Measurements from ENCODE around the gene METTL14.

METTL14 gene

GRCh38 chr4:118732591-118733330 is 47.6 kb downstream of the METTL14 start:
- Histone ChIP-seq H2AFZ (ENCODE audit: low read depth, low read length) (no peak overlapping the region), H3K36me3 (ENCODE audit: control insufficient read depth in 1 of 2, insufficient read depth in 2 of 2, low read depth in 1 of 2, low read length in 2 of 2) (peaks cover 18 to 96% of the 10 kb centered on the region in 2 experiments), H3K9ac (ENCODE audit: low read length) (peak overlapping the region; percentile 58), H2BK12ac (ENCODE audit: low read length in 2 of 2) (no peak overlapping the region), H2BK15ac (ENCODE audit: low read depth, poor library complexity, severe bottlenecking) (no peak overlapping the region), H3K23ac (ENCODE audit: low read length in 2 of 2) (no peak overlapping the region), H3K79me1 (replicated peaks; ENCODE audit: low read length, poor library complexity, severe bottlenecking) (peaks cover 17% of the 10 kb centered on the region), H3K4ac (ENCODE audit: low read depth in 1 of 2, low read length in 2 of 2) (no peak overlapping the region), H3K27me3 (ENCODE audit: control insufficient read depth in 1 of 2, insufficient read depth in 1 of 2, low read length in 2 of 2) (no peaks in the 10 kb centered on the region), H3K4me2 (ENCODE audit: low read length, poor library complexity, severe bottlenecking) (no peak overlapping the region), H3K4me1 (ENCODE audit: control insufficient read depth, insufficient read depth, low read depth, low read length) (no peaks in the 10 kb centered on the region), H3K14ac (ENCODE audit: low read length in 2 of 2) (no peak overlapping the region), H2AK5ac (ENCODE audit: low read length, severe bottlenecking) (no peak overlapping the region), H3K27ac (ENCODE audit: low read length, poor library complexity, severe bottlenecking) (peak overlapping the region; percentile 4), H3K18ac (ENCODE audit: low read depth in 1 of 2, low read length in 2 of 2) (no peak overlapping the region), H2BK5ac (ENCODE audit: low read depth, low read length, poor library complexity, severe bottlenecking) (no peak overlapping the region), H4K91ac (ENCODE audit: low read length) (no peak overlapping the region), H2BK120ac (ENCODE audit: low read depth, low read length) (no peak overlapping the region), H3K9me3 (ENCODE audit: control insufficient read depth, low read length) (no peaks in the 10 kb centered on the region), H3K4me3 (ENCODE audit: insufficient read depth in 1 of 2, low read depth in 1 of 2, low read length in 2 of 2) (no peak overlapping the region), H4K8ac (ENCODE audit: low read length) (no peak overlapping the region)
- peak; percentile 47 for DNase-seq
- WGBS = 47% methylated on average over 3 of the region's 3 CpGs

GRCh38 chr4:118734491-118735205 is 49.5 kb downstream of the METTL14 start:
- H2AK5ac ChIP-seq (ENCODE audit: low read length, severe bottlenecking) = no peak overlapping the region
- H3K23ac ChIP-seq (ENCODE audit: low read length in 2 of 2) = no peak overlapping the region

GRCh38 chr4:118736900-118737299 is 51.7 kb downstream of the METTL14 start:
- DNase-seq = no peak
- no peak overlapping the region for H4K91ac ChIP-seq (ENCODE audit: low read length)
- no peak overlapping the region for H3K27ac ChIP-seq (ENCODE audit: low read length, poor library complexity, severe bottlenecking)
- H2AK5ac ChIP-seq (ENCODE audit: low read length, severe bottlenecking) = no peak overlapping the region
- H3K4me2 ChIP-seq (ENCODE audit: low read length, poor library complexity, severe bottlenecking) = no peak overlapping the region
- H2BK5ac ChIP-seq (ENCODE audit: low read depth, low read length, poor library complexity, severe bottlenecking) = no peak overlapping the region
- no peaks in the 10 kb centered on the region for H3K9me3 ChIP-seq (ENCODE audit: control insufficient read depth, low read length)
- H3K4ac ChIP-seq (ENCODE audit: low read depth in 1 of 2, low read length in 2 of 2) = no peak overlapping the region
- H2BK120ac ChIP-seq (ENCODE audit: low read depth, low read length) = no peak overlapping the region
- no peak overlapping the region for H3K18ac ChIP-seq (ENCODE audit: low read depth in 1 of 2, low read length in 2 of 2)
- no peaks in the 10 kb centered on the region for H3K4me1 ChIP-seq (ENCODE audit: control insufficient read depth, insufficient read depth, low read depth, low read length)
- H3K23ac ChIP-seq (ENCODE audit: low read length in 2 of 2) = no peak overlapping the region
- H4K8ac ChIP-seq (ENCODE audit: low read length) = no peak overlapping the region
- H3K79me1 ChIP-seq (replicated peaks; ENCODE audit: low read length, poor library complexity, severe bottlenecking) = peaks cover 18% of the 10 kb centered on the region
- no peak overlapping the region for H2BK15ac ChIP-seq (ENCODE audit: low read depth, poor library complexity, severe bottlenecking)
- no peak overlapping the region for H3K4me3 ChIP-seq (ENCODE audit: insufficient read depth in 1 of 2, low read depth in 1 of 2, low read length in 2 of 2)
- peaks cover 21 to 92% of the 10 kb centered on the region in 2 experiments for H3K36me3 ChIP-seq (ENCODE audit: control insufficient read depth in 1 of 2, insufficient read depth in 2 of 2, low read depth in 1 of 2, low read length in 2 of 2)
- no peak overlapping the region for H3K14ac ChIP-seq (ENCODE audit: low read length in 2 of 2)
- H3K9ac ChIP-seq (ENCODE audit: low read length) = no peak overlapping the region
- no peaks in the 10 kb centered on the region for H3K27me3 ChIP-seq (ENCODE audit: control insufficient read depth in 1 of 2, insufficient read depth in 1 of 2, low read length in 2 of 2)
- H2AFZ ChIP-seq (ENCODE audit: low read depth, low read length) = no peak overlapping the region
- no peak overlapping the region for H2BK12ac ChIP-seq (ENCODE audit: low read length in 2 of 2)

More at GRCh38 chr4:118734491-118735205, 49.5 kb downstream of the METTL14 start:
- Histone ChIP-seq H2AFZ (ENCODE audit: low read depth, low read length) (no peak overlapping the region), H3K4me2 (ENCODE audit: low read length, poor library complexity, severe bottlenecking) (no peak overlapping the region), H3K4me1 (ENCODE audit: control insufficient read depth, insufficient read depth, low read depth, low read length) (no peaks in the 10 kb centered on the region), H2BK15ac (ENCODE audit: low read depth, poor library complexity, severe bottlenecking) (no peak overlapping the region), H2BK12ac (ENCODE audit: low read length in 2 of 2) (no peak overlapping the region), H2BK120ac (ENCODE audit: low read depth, low read length) (no peak overlapping the region), H3K9me3 (ENCODE audit: control insufficient read depth, low read length) (no peaks in the 10 kb centered on the region), H3K27ac (ENCODE audit: low read length, poor library complexity, severe bottlenecking) (no peak overlapping the region), H4K8ac (ENCODE audit: low read length) (no peak overlapping the region), H3K9ac (ENCODE audit: low read length) (peak overlapping the region; percentile 34), H3K4me3 (ENCODE audit: insufficient read depth in 1 of 2, low read depth in 1 of 2, low read length in 2 of 2) (no peak overlapping the region), H3K79me1 (replicated peaks; ENCODE audit: low read length, poor library complexity, severe bottlenecking) (peaks cover 20% of the 10 kb centered on the region), H3K27me3 (ENCODE audit: control insufficient read depth in 1 of 2, insufficient read depth in 1 of 2, low read length in 2 of 2) (no peaks in the 10 kb centered on the region), H3K36me3 (ENCODE audit: control insufficient read depth in 1 of 2, insufficient read depth in 2 of 2, low read depth in 1 of 2, low read length in 2 of 2) (peaks cover 18 to 96% of the 10 kb centered on the region in 2 experiments), H3K18ac (ENCODE audit: low read depth in 1 of 2, low read length in 2 of 2) (no peak overlapping the region), H3K14ac (ENCODE audit: low read length in 2 of 2) (no peak overlapping the region), H2BK5ac (ENCODE audit: low read depth, low read length, poor library complexity, severe bottlenecking) (no peak overlapping the region), H3K4ac (ENCODE audit: low read depth in 1 of 2, low read length in 2 of 2) (no peak overlapping the region), H4K91ac (ENCODE audit: low read length) (no peak overlapping the region)
- WGBS = 100% methylated on average over 3 of the region's 7 CpGs
- DNase-seq = no peak

- H3K79me1 ChIP-seq (replicated peaks; ENCODE audit: low read length, poor library complexity, severe bottlenecking) = peaks cover 17% of the 10 kb centered on the region
- no peak overlapping the region for H3K23ac ChIP-seq (ENCODE audit: low read length in 2 of 2)
- H2BK120ac ChIP-seq (ENCODE audit: low read depth, low read length) = no peak overlapping the region
- H3K4me2 ChIP-seq (ENCODE audit: low read length, poor library complexity, severe bottlenecking) = no peak overlapping the region
- H4K8ac ChIP-seq (ENCODE audit: low read length) = no peak overlapping the region
- H3K36me3 ChIP-seq (ENCODE audit: control insufficient read depth in 1 of 2, insufficient read depth in 2 of 2, low read depth in 1 of 2, low read length in 2 of 2) = peaks cover 18 to 91% of the 10 kb centered on the region in 2 experiments
- H2BK5ac ChIP-seq (ENCODE audit: low read depth, low read length, poor library complexity, severe bottlenecking) = no peak overlapping the region
- no peak overlapping the region for H3K4ac ChIP-seq (ENCODE audit: low read depth in 1 of 2, low read length in 2 of 2)
- no peaks in the 10 kb centered on the region for H3K27me3 ChIP-seq (ENCODE audit: control insufficient read depth in 1 of 2, insufficient read depth in 1 of 2, low read length in 2 of 2)
- 96% methylated on average over 3 of the region's 3 CpGs for WGBS
- no peak overlapping the region for H2AK5ac ChIP-seq (ENCODE audit: low read length, severe bottlenecking)
- H4K91ac ChIP-seq (ENCODE audit: low read length) = no peak overlapping the region
- peaks cover 3% of the 10 kb centered on the region for H3K4me1 ChIP-seq (ENCODE audit: control insufficient read depth, insufficient read depth, low read depth, low read length)
- H3K27ac ChIP-seq (ENCODE audit: low read length, poor library complexity, severe bottlenecking) = no peak overlapping the region
- H3K18ac ChIP-seq (ENCODE audit: low read depth in 1 of 2, low read length in 2 of 2) = no peak overlapping the region
- H3K9ac ChIP-seq (ENCODE audit: low read length) = peak overlapping the region; percentile 54
- H2AFZ ChIP-seq (ENCODE audit: low read depth, low read length) = no peak overlapping the region
- DNase-seq = no peak
- no peak overlapping the region for H2BK12ac ChIP-seq (ENCODE audit: low read length in 2 of 2)
- no peaks in the 10 kb centered on the region for H3K9me3 ChIP-seq (ENCODE audit: control insufficient read depth, low read length)
- no peak overlapping the region for H2BK15ac ChIP-seq (ENCODE audit: low read depth, poor library complexity, severe bottlenecking)
- no peak overlapping the region for H3K14ac ChIP-seq (ENCODE audit: low read length in 2 of 2)
- H3K4me3 ChIP-seq (ENCODE audit: insufficient read depth in 1 of 2, low read depth in 1 of 2, low read length in 2 of 2) = no peak overlapping the region
Measured at GRCh38 chr4:118738090-118738489, 52.9 kb downstream of the METTL14 start.

Data from mesenchymal stem cell (in vitro differentiated cells and primary cell).